Heart left ventricle (tissue), 13 donors: Measurements from ENCODE around the gene CCDC188.

ENCODE experiments used
- CTCF ChIP-seq, 12 donors: fragments of 200-600 bp; sonication (generic) in 4 of 12; IDR thresholded peaks; one replicate each; pipeline versions ENCODE4 v1.5.0 to v1.8.0; 2018 to 2022; ENCODE audit warnings: antibody characterized with exemption in 12 of 12, mild to moderate bottlenecking in 5 of 12
- POLR2A ChIP-seq, 2 donors: fragments of 450-650 bp; IDR thresholded peaks; one replicate each; pipeline ENCODE4 v1.6.1; 2017; ENCODE audit warnings: antibody characterized with exemption in 2 of 2, mild to moderate bottlenecking in 2 of 2, moderate library complexity in 2 of 2
- donor health status: ischemic (EF 13 %, LVEDD 7.1; RV severe dilation, severe dysfunction).
- donor health status: DM: no; HTN: yes; CAD: no.
- donor health status: DM: no; HTN: no; CAD: no.
- donor health status: ischemic (EF 25% LVEDD 6.9; RV normal size, moderate dysfunction).
- donor health status: ischemic (EF 25% LVEDD 5.7; RV mildly dilated, moderate dysfunction).
- donor health status: ischemic (EF 35%, LVEDD 5.7; RV mildly dilated, moderate dysfunction).
- donor health status: nonischemic (EF 11% LVEDD 7.7; RV severe dilation, severe dysfunction).
- donor health status: DM: yes; HTN: yes; CAD: no.
- donor health status: PGD.
- donor health status: ischemic (EF 29% LVEDD 5.4; RV normal size, mild dysfunction).
- donor health status: nonischemic (EF 23%, LVEDD 6.1; RV moderate dilation, normal function).

GRCh38 chr22:20183101-20183500, 32.2 kb upstream of the CCDC188 start:
- TF ChIP-seq CTCF (IDR thresholded peaks at IDR 0.05): no peak
- TF ChIP-seq POLR2A (IDR thresholded peaks at IDR 0.05): no peak
